H1 (cell line): Measurements from ENCODE around the gene TSHR. TPM values are rescaled to one million over a fixed set of nuclear protein-coding genes. Genes with fewer than 3 reads are reported as not detected.

Experiments used
- KDM1A ChIP-seq: fragments of 200-600, 300-600 bp; sonication (generic); IDR thresholded peaks from 2 replicates; pipeline ENCODE4 v1.7.1; 2016; ENCODE audit warnings: mild to moderate bottlenecking, low read length, borderline replicate concordance
- SIRT6 ChIP-seq: IDR thresholded peaks from one replicate; pipeline ENCODE4 v1.7.1; 2012; ENCODE audit warnings: low read length, inconsistent platforms
- polyA plus RNA-seq, 7 experiments: library from polyadenylated mRNA; depleted of rRNA in 3 of 7; stranded (reverse) in 5 of 7; unstranded in 2 of 7; fragments of >200 nt in 5 of 7; fragments of 200-250 nt in 2 of 7; gene quantifications; 1 replicate in 5 of 7; 2 replicates in 1 of 7; 4 replicates in 1 of 7; pipeline versions ENCODE4 v1.2.1 to v1.2.3, GENCODE V29; 2011 to 2013; ENCODE audit warnings: missing spikeins in 2 of 7, mixed read lengths in 2 of 7
- total RNA-seq: library from RNA; stranded (reverse); fragmentation: NEBNext Ultra II Directional; extraction: Animal tissue kit (Norgen Biotek cat#: 25700); gene quantifications from 2 replicates; pipeline ENCODE4 v1.2.1, GENCODE V29; 2021
- TF ChIP-seq, protein P1 (sequence below): fragments of 300-600 bp; sonication (generic); IDR thresholded peaks from 2 replicates; pipeline ENCODE4 v1.7.1; 2012; ENCODE audit warnings: low read length, moderate library complexity, mild to moderate bottlenecking, inconsistent platforms; ENCODE audit not compliant: insufficient replicate concordance

Gene TSHR
- total and polyA plus RNA-seq, 2 of the 8 experiments (the other 6 are each of a cell fraction or from before 2014, with no cell fraction given), result 0.27 TPM; not detected in 1

DNA sequence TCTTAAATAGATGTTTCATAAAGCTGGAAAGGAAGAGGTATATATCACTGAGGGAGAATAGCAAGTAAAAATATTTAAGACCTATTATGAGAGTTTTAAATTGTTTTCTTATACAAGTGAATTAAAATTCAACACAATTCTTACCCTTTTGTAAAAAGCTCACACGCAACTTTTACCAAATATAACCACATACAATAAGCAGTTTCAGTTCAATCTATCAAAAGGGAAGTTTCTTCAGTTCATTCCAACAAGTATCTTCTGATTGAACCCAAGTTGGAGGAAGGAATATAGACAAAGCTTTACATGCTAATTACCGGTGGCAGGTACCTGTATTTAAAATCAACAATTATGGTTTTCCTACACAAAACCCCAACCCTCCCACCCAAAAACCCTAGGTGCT, 224.2 kb downstream of the TSHR start (continued):
- TF ChIP-seq, protein P1, sequence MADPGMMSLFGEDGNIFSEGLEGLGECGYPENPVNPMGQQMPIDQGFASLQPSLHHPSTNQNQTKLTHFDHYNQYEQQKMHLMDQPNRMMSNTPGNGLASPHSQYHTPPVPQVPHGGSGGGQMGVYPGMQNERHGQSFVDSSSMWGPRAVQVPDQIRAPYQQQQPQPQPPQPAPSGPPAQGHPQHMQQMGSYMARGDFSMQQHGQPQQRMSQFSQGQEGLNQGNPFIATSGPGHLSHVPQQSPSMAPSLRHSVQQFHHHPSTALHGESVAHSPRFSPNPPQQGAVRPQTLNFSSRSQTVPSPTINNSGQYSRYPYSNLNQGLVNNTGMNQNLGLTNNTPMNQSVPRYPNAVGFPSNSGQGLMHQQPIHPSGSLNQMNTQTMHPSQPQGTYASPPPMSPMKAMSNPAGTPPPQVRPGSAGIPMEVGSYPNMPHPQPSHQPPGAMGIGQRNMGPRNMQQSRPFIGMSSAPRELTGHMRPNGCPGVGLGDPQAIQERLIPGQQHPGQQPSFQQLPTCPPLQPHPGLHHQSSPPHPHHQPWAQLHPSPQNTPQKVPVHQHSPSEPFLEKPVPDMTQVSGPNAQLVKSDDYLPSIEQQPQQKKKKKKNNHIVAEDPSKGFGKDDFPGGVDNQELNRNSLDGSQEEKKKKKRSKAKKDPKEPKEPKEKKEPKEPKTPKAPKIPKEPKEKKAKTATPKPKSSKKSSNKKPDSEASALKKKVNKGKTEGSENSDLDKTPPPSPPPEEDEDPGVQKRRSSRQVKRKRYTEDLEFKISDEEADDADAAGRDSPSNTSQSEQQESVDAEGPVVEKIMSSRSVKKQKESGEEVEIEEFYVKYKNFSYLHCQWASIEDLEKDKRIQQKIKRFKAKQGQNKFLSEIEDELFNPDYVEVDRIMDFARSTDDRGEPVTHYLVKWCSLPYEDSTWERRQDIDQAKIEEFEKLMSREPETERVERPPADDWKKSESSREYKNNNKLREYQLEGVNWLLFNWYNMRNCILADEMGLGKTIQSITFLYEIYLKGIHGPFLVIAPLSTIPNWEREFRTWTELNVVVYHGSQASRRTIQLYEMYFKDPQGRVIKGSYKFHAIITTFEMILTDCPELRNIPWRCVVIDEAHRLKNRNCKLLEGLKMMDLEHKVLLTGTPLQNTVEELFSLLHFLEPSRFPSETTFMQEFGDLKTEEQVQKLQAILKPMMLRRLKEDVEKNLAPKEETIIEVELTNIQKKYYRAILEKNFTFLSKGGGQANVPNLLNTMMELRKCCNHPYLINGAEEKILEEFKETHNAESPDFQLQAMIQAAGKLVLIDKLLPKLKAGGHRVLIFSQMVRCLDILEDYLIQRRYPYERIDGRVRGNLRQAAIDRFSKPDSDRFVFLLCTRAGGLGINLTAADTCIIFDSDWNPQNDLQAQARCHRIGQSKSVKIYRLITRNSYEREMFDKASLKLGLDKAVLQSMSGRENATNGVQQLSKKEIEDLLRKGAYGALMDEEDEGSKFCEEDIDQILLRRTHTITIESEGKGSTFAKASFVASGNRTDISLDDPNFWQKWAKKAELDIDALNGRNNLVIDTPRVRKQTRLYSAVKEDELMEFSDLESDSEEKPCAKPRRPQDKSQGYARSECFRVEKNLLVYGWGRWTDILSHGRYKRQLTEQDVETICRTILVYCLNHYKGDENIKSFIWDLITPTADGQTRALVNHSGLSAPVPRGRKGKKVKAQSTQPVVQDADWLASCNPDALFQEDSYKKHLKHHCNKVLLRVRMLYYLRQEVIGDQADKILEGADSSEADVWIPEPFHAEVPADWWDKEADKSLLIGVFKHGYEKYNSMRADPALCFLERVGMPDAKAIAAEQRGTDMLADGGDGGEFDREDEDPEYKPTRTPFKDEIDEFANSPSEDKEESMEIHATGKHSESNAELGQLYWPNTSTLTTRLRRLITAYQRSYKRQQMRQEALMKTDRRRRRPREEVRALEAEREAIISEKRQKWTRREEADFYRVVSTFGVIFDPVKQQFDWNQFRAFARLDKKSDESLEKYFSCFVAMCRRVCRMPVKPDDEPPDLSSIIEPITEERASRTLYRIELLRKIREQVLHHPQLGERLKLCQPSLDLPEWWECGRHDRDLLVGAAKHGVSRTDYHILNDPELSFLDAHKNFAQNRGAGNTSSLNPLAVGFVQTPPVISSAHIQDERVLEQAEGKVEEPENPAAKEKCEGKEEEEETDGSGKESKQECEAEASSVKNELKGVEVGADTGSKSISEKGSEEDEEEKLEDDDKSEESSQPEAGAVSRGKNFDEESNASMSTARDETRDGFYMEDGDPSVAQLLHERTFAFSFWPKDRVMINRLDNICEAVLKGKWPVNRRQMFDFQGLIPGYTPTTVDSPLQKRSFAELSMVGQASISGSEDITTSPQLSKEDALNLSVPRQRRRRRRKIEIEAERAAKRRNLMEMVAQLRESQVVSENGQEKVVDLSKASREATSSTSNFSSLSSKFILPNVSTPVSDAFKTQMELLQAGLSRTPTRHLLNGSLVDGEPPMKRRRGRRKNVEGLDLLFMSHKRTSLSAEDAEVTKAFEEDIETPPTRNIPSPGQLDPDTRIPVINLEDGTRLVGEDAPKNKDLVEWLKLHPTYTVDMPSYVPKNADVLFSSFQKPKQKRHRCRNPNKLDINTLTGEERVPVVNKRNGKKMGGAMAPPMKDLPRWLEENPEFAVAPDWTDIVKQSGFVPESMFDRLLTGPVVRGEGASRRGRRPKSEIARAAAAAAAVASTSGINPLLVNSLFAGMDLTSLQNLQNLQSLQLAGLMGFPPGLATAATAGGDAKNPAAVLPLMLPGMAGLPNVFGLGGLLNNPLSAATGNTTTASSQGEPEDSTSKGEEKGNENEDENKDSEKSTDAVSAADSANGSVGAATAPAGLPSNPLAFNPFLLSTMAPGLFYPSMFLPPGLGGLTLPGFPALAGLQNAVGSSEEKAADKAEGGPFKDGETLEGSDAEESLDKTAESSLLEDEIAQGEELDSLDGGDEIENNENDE, result no peak
- TF ChIP-seq SIRT6, result no peak
- TF ChIP-seq KDM1A, result no peak
